Measurements from ENCODE around the gene SH3PXD2A. TPM values are rescaled to one million over a fixed set of nuclear protein-coding genes. Genes with fewer than 3 reads are reported as not detected.
A peak's percentile ranks its signal among the peaks of the same experiment; 100 is the strongest.
"Not testable (repeated sequence)": the region's sequence is repeated elsewhere in the genome, so short reads cannot be mapped to it uniquely, and the experiment has no call there.

Gene SH3PXD2A
- total RNA-seq, 1 donor from 2014 or later = 38.6 TPM

- H3K4me3 Mint-ChIP-seq = no peak overlapping the region
- no peaks in the 10 kb centered on the region for H3K36me3 Mint-ChIP-seq
- TF ChIP-seq, protein P1, sequence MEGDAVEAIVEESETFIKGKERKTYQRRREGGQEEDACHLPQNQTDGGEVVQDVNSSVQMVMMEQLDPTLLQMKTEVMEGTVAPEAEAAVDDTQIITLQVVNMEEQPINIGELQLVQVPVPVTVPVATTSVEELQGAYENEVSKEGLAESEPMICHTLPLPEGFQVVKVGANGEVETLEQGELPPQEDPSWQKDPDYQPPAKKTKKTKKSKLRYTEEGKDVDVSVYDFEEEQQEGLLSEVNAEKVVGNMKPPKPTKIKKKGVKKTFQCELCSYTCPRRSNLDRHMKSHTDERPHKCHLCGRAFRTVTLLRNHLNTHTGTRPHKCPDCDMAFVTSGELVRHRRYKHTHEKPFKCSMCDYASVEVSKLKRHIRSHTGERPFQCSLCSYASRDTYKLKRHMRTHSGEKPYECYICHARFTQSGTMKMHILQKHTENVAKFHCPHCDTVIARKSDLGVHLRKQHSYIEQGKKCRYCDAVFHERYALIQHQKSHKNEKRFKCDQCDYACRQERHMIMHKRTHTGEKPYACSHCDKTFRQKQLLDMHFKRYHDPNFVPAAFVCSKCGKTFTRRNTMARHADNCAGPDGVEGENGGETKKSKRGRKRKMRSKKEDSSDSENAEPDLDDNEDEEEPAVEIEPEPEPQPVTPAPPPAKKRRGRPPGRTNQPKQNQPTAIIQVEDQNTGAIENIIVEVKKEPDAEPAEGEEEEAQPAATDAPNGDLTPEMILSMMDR (conservative IDR thresholded peaks at IDR 0.05) = peak; percentile 54
- H3K4me1 Mint-ChIP-seq (ENCODE audit: unreplicated experiment) = peaks cover 8% of the 10 kb centered on the region
- no peak for DNase-seq (ENCODE audit: extremely low spot score, unreplicated experiment)
- no peaks in the 10 kb centered on the region for H3K27me3 Mint-ChIP-seq
- H3K27ac Mint-ChIP-seq = no peak overlapping the region
- no peaks in the 10 kb centered on the region for H3K9me3 Mint-ChIP-seq
These were observed 189.2 kb downstream of the SH3PXD2A start for GRCh38 chr10:103666087-103666761.

DNA sequence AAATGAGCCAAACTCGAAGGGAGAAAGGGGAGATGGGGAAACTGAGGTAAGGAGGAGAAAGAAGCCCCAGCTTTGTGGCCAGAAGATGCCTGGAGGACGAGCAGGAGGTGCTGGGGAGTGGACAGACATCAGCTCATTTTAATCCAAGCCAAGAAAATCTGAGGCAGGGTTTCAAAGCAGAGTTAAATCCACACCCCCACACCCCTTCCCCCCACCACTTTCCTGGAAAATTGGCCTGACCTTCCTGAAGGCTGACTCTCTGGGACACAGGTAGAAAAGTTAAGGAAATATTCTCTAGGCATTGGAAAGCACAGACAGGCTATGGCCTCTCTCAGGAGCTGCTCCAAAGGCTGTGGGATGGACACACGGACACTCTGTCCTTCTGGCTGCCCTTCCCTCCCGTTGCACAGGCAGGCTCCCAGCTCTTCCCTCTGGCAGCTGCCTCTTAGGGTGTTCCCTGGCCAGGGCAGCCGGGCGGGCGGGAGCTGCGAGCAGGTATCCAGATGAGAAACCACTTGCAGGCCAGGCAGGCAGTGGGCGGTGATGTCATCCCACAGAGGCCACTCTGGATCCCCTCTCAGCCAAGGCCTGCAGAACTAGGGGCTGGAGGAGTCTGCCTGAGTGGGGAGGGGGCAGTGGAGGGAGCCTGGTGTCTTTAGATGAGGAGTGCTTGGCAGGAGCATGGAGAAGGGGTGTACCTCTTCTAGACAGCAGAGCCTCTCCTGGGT is 190.1 kb downstream of the SH3PXD2A start:
- Mint-ChIP-seq H3K4me3 (no peak overlapping the region), H3K36me3 (no peaks in the 10 kb centered on the region), H3K27me3 (no peaks in the 10 kb centered on the region), H3K9me3 (no peaks in the 10 kb centered on the region), H3K4me1 (ENCODE audit: unreplicated experiment) (peaks cover 8% of the 10 kb centered on the region), H3K27ac (no peak overlapping the region)
- TF ChIP-seq, protein P1 (conservative IDR thresholded peaks at IDR 0.05) = no peak
- DNase-seq (ENCODE audit: extremely low spot score, unreplicated experiment) = no peak

GRCh38 chr10:103663802-103664201 is 191.6 kb downstream of the SH3PXD2A start:
- TF ChIP-seq, protein P1 (conservative IDR thresholded peaks at IDR 0.05) = no peak
- Mint-ChIP-seq H3K27ac (no peak overlapping the region), H3K4me3 (no peak overlapping the region), H3K4me1 (ENCODE audit: unreplicated experiment) (peaks cover 13% of the 10 kb centered on the region), H3K9me3 (no peaks in the 10 kb centered on the region), H3K27me3 (no peaks in the 10 kb centered on the region), H3K36me3 (no peaks in the 10 kb centered on the region)
- no peak for DNase-seq (ENCODE audit: extremely low spot score, unreplicated experiment)

DNA sequence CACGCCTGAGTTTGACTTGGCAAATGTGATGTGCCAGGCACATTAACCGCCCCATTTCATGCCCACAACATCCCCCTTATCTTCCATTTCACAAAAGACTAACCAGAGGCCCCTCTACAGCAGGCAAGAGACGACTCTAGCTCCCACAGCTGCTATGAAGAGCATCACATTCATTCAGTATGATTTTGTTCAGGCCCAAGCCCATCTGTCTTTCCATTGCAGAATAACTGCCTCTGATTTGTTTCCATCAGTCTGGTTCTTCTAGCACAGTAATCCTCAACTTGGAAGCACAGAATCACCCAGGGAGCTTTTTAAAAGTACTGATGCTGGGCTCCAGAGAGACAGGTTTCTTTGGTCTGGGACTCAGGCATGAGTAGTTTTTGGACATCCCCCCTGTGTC is 192.1 kb downstream of the SH3PXD2A start:
- peaks cover 4% of the 10 kb centered on the region for H3K36me3 Mint-ChIP-seq
- no peaks in the 10 kb centered on the region for H3K27me3 Mint-ChIP-seq
- DNase-seq (ENCODE audit: extremely low spot score, unreplicated experiment) = no peak
- peaks cover 13% of the 10 kb centered on the region for H3K4me1 Mint-ChIP-seq (ENCODE audit: unreplicated experiment)
- H3K27ac Mint-ChIP-seq = no peak overlapping the region
- H3K4me3 Mint-ChIP-seq = no peak overlapping the region
- H3K9me3 Mint-ChIP-seq = no peaks in the 10 kb centered on the region
- TF ChIP-seq, protein P1 (conservative IDR thresholded peaks at IDR 0.05) = no peak

- DNase-seq (ENCODE audit: extremely low spot score, unreplicated experiment); H3K4me3 Mint-ChIP-seq; H3K27ac Mint-ChIP-seq; H3K27me3 Mint-ChIP-seq; H3K36me3 Mint-ChIP-seq; H3K9me3 Mint-ChIP-seq: not testable (repeated sequence)
- H3K4me1 Mint-ChIP-seq (ENCODE audit: unreplicated experiment) = peaks cover 13% of the 10 kb centered on the region
These were observed 192.7 kb downstream of the SH3PXD2A start for GRCh38 chr10:103662704-103663103.

All from type B pancreatic cell (in vitro differentiated cells).